HCT116 (cell line): ENCODE data around the gene MARCHF3. TPM values are rescaled to one million over a fixed set of nuclear protein-coding genes. Genes with fewer than 3 reads are reported as not detected.

Experiments
- ATAC-seq: fragments of 200-7000 bp; cut with Tn5 transposase; 2 replicates; pipeline ENCODE4 v1.9.1; 2020; ENCODE audit warnings: mild to moderate bottlenecking, moderate library complexity
- BruUV-seq: library from RNA; stranded (reverse); fragments of 400-500 nt; replicated peaks from 2 replicates; lab custom pipeline; 2021; lab: Mats Ljungman, UMichigan
- CTCF ChIA-PET: fragments of 300-600 bp; sonication (Branson Sonifier 250); formaldehyde crosslinking; loops from one replicate; lab custom pipeline; 2021; ENCODE audit warnings: antibody characterized with exemption; lab: Charles Lee
- POLR2A ChIA-PET: fragments of 300-600, 350-600 bp; sonication (Branson Sonifier 250); formaldehyde crosslinking; loops from one replicate; lab custom pipeline; 2021; ENCODE audit warnings: antibody characterized with exemption; lab: Charles Lee
- RAD21 ChIA-PET, 2 experiments: fragments of 300-600 bp; sonication (Branson Sonifier 250); formaldehyde crosslinking; loops; one replicate each; lab custom pipeline; 2023; ENCODE audit warnings: low total read pairs in 2 of 2; ENCODE audit not compliant: uncharacterized antibody in 2 of 2, unreplicated experiment in 2 of 2, low non-redundant PET in 1 of 2; lab: Charles Lee
- DNase-seq: peaks from one replicate; pipeline ENCODE4 v3.0.0-alpha.2; 2010; ENCODE audit warnings: low read depth, low spot score
- H2AFZ ChIP-seq: fragments of 200-600 bp; shearing (Covaris generic), sonication (generic); 2 replicates; pipeline ENCODE4 v1.6.1; 2017; ENCODE audit warnings: low read depth, mixed run types, mixed read lengths, antibody characterized with exemption, low read length; ENCODE audit not compliant: poor library complexity, severe bottlenecking
- H3K27ac ChIP-seq: 2 replicates; pipeline ENCODE4 v1.5.1; 2012; ENCODE audit warnings: low read depth, low read length
- H3K27me3 ChIP-seq: fragments of 200-600 bp; sonication (generic); 2 replicates; pipeline ENCODE4 v1.6.1; 2016; ENCODE audit warnings: mixed run types, low read length, mixed read lengths; ENCODE audit not compliant: insufficient read depth
- H3K36me3 ChIP-seq, 2 experiments: fragments of 200-500 bp in 1 of 2; fragments of 200-600 bp in 1 of 2; sonication (Bioruptor generic) in 1 of 2; sonication (generic) in 1 of 2; 2 replicates each; pipeline versions ENCODE4 v1.5.1 to v1.6.1; 2014 to 2016; ENCODE audit warnings: low read length in 2 of 2, inconsistent platforms in 1 of 2, mixed read lengths in 1 of 2, mixed run types in 1 of 2; ENCODE audit not compliant: insufficient read depth in 2 of 2, control insufficient read depth in 1 of 2
- H3K4me1 ChIP-seq, 2 experiments: fragments of 200-600 bp in 1 of 2; sonication (generic) in 1 of 2; 2 replicates each; pipeline versions ENCODE4 v1.5.1 to v1.6.1; 2012 to 2017; ENCODE audit warnings: low read length in 2 of 2, inconsistent platforms in 1 of 2, mild to moderate bottlenecking in 1 of 2, mixed read lengths in 1 of 2, mixed run types in 1 of 2, moderate library complexity in 1 of 2; ENCODE audit not compliant: insufficient read depth in 2 of 2, control insufficient read depth in 1 of 2
- H3K4me2 ChIP-seq: fragments of 200-600 bp; sonication (generic); 2 replicates; pipeline ENCODE4 v1.6.1; 2017; ENCODE audit warnings: mixed run types, low read length, mixed read lengths
- H3K4me3 ChIP-seq, 2 experiments: fragments of 200-600 bp in 1 of 2; sonication (generic) in 1 of 2; replicated peaks in 1 of 2; 2 replicates each; pipeline ENCODE4 v1.5.1; 2011 to 2016; ENCODE audit warnings: low read length in 2 of 2, control low read depth in 1 of 2, low read depth in 1 of 2, mild to moderate bottlenecking in 1 of 2, mixed read lengths in 1 of 2, mixed run types in 1 of 2
- H3K79me2 ChIP-seq: fragments of 200-600 bp; sonication (generic); 2 replicates; pipeline ENCODE4 v1.6.1; 2017; ENCODE audit warnings: mild to moderate bottlenecking, mixed run types, low read length, moderate library complexity, mixed read lengths; ENCODE audit not compliant: insufficient read depth
- H3K9ac ChIP-seq: fragments of 200-600 bp; sonication (generic); 2 replicates; pipeline ENCODE4 v1.6.1; 2016; ENCODE audit warnings: low read length, mixed read lengths
- H3K9me2 ChIP-seq: fragments of 200-600 bp; sonication (generic), shearing (Covaris generic); 2 replicates; pipeline ENCODE4 v1.6.1; 2017; ENCODE audit warnings: mixed run types, mild to moderate bottlenecking, moderate library complexity; ENCODE audit not compliant: insufficient read depth
- H3K9me3 ChIP-seq, 2 experiments: fragments of 200-500 bp in 1 of 2; fragments of 200-600 bp in 1 of 2; sonication (Bioruptor generic) in 1 of 2; sonication (generic) in 1 of 2; 2 replicates each; pipeline ENCODE4 v1.6.1; 2014 to 2017; ENCODE audit warnings: low read length in 2 of 2, mixed read lengths in 2 of 2, inconsistent platforms in 1 of 2, low read depth in 1 of 2, mild to moderate bottlenecking in 1 of 2, mixed run types in 1 of 2, moderate library complexity in 1 of 2; ENCODE audit not compliant: control insufficient read depth in 1 of 2, insufficient read depth in 1 of 2
- H4K20me1 ChIP-seq: fragments of 200-600 bp; sonication (generic), shearing (Covaris generic); 2 replicates; pipeline ENCODE4 v1.6.1; 2017; ENCODE audit warnings: mixed run types, mild to moderate bottlenecking, moderate library complexity; ENCODE audit not compliant: insufficient read depth
- CBX3 ChIP-seq: IDR thresholded peaks from 2 replicates; pipeline ENCODE4 v1.6.1; 2012; ENCODE audit warnings: low read depth
- CTCF ChIP-seq, 3 experiments: fragments of 200-600 bp in 1 of 3; sonication (generic) in 1 of 3; IDR thresholded peaks in 2 of 3; conservative IDR thresholded peaks in 1 of 3; 2 replicates each; pipeline ENCODE4 v1.5.1; 2012 to 2017; ENCODE audit warnings: low read depth in 2 of 3, low read length in 2 of 3, antibody characterized with exemption in 1 of 3, borderline replicate concordance in 1 of 3, control low read depth in 1 of 3, mild to moderate bottlenecking in 1 of 3, mixed read lengths in 1 of 3, mixed run types in 1 of 3, moderate library complexity in 1 of 3; ENCODE audit not compliant: insufficient read depth in 1 of 3
- ELF1 ChIP-seq: IDR thresholded peaks from 2 replicates; pipeline ENCODE4 v1.6.1; 2012; ENCODE audit warnings: low read depth, borderline replicate concordance
- EZH2 ChIP-seq: fragments of 200-600 bp; sonication (generic); IDR thresholded peaks from 2 replicates; pipeline ENCODE4 v1.6.1; 2017; ENCODE audit warnings: antibody characterized with exemption, mixed run types
- EZH2phosphoT487 ChIP-seq: fragments of 200-600 bp; IDR thresholded peaks from 2 replicates; pipeline ENCODE4 v1.6.1; 2018; ENCODE audit warnings: antibody characterized with exemption, borderline replicate concordance
- POLR2A ChIP-seq: IDR thresholded peaks from 2 replicates; pipeline ENCODE4 v1.7.0; 2011; ENCODE audit warnings: borderline replicate concordance; ENCODE audit not compliant: insufficient read depth, insufficient read length; ENCODE audit errors: extremely low read depth
- POLR2AphosphoS5 ChIP-seq: IDR thresholded peaks from 2 replicates; pipeline ENCODE4 v1.6.1; 2011; ENCODE audit warnings: mild to moderate bottlenecking, low read depth, low read length, moderate library complexity
- RAD21 ChIP-seq: IDR thresholded peaks from 2 replicates; pipeline ENCODE4 v1.6.1; 2012; ENCODE audit warnings: low read depth, mild to moderate bottlenecking
- REST ChIP-seq: IDR thresholded peaks from 2 replicates; pipeline ENCODE4 v1.6.1; 2012; ENCODE audit warnings: low read depth
- SIN3A ChIP-seq: IDR thresholded peaks from 2 replicates; pipeline ENCODE4 v1.6.1; 2012; ENCODE audit warnings: low read depth
- SP1 ChIP-seq: IDR thresholded peaks from 2 replicates; pipeline ENCODE4 v1.6.1; 2012; ENCODE audit warnings: low read depth
- SRF ChIP-seq: IDR thresholded peaks from 2 replicates; pipeline ENCODE4 v1.6.1; 2012; ENCODE audit warnings: low read depth
- TCF7L2 ChIP-seq: IDR thresholded peaks from 2 replicates; pipeline ENCODE4 v1.7.0; 2011; ENCODE audit warnings: borderline replicate concordance, inconsistent platforms; ENCODE audit not compliant: insufficient read depth, insufficient read length; ENCODE audit errors: extremely low read depth
- YY1 ChIP-seq: IDR thresholded peaks from 2 replicates; pipeline ENCODE4 v1.6.1; 2011; ENCODE audit warnings: low read length, low read depth, moderate library complexity, mild to moderate bottlenecking; ENCODE audit not compliant: insufficient replicate concordance; ENCODE audit errors: extremely low read depth
- ZFX ChIP-seq: fragments of 450-650 bp; IDR thresholded peaks from 2 replicates; pipeline ENCODE4 v1.6.1; 2017
- intact Hi-C: fragments of 100-400 bp; cut with micrococcal nuclease; formaldehyde crosslinking; loops from 2 replicates; pipeline ENCODE4 v1.10.0; 2022
- total RNA-seq: library from RNA; stranded (reverse); gene quantifications from one replicate; pipeline ENCODE4 v1.2.1, GENCODE V29; 2021; ENCODE audit not compliant: unreplicated experiment
- TF ChIP-seq, protein P1 (sequence below): IDR thresholded peaks from 2 replicates; pipeline ENCODE4 v1.6.1; 2012

MARCHF3 gene
- total RNA-seq, 1 experiment from 2014 or later, result 2.3 TPM

DNA sequence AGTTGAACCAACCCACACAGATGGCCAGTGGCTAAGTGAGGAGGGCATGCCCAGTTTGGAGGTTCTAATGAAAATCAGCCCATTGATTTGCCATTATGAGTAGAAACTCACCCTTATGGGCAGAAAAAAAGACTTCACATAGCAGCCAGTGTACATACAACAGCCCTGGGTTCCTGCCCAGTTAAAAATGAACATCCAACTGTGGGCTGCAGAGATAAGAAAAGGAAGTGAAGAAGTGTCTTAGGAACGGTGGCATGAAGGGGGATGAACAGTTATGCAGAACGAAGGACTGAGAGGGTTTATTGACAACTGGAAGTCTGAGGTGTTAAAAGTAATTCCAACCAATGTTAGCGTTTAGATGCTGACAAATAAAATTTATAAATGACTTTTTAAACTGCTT lies 118.4 kb downstream of the MARCHF3 start:
- intact Hi-C loops, result no loop called here
- RAD21 ChIA-PET, result no interaction called here
- ATAC-seq, result no peak
- Histone ChIP-seq H2AFZ (no peak overlapping the region), H3K36me3 (no peaks in the 10 kb centered on the region), H3K9me2 (no peaks in the 10 kb centered on the region), H3K27ac (no peak overlapping the region), H3K27me3 (no peaks in the 10 kb centered on the region), H3K9me3 (no peaks in the 10 kb centered on the region), H3K4me2 (no peak overlapping the region), H3K79me2 (no peaks in the 10 kb centered on the region), H3K4me3 (no peak overlapping the region), H3K4me1 (no peaks in the 10 kb centered on the region), H3K9ac (no peak overlapping the region), H4K20me1 (no peaks in the 10 kb centered on the region)
- TF ChIP-seq SIN3A (no peak), CBX3 (no peak), RAD21 (no peak), EZH2 (no peak), EZH2phosphoT487 (no peak), POLR2A (no peak), REST (no peak), POLR2AphosphoS5 (no peak), SRF (no peak), ZFX (no peak), TCF7L2 (no peak), YY1 (no peak), SP1 (no peak), CTCF (IDR thresholded peaks at IDR 0.05 in 2 of 3, conservative IDR thresholded peaks at IDR 0.05 in 1 of 3; ENCODE audit: borderline replicate concordance in 1 of 3, insufficient read depth in 1 of 3, low read depth in 2 of 3, low read length in 2 of 3) (no peak), ELF1 (no peak)
- TF ChIP-seq, protein P1, sequence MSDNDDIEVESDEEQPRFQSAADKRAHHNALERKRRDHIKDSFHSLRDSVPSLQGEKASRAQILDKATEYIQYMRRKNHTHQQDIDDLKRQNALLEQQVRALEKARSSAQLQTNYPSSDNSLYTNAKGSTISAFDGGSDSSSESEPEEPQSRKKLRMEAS, result no peak
- CTCF ChIA-PET, result no interaction called here
- BruUV-seq, result no TSS peak
- POLR2A ChIA-PET, result no interaction called here
- no peak for DNase-seq
